Neural progenitor cell (in vitro differentiated cells): Measurements from ENCODE around the gene MAP3K9. TPM values are rescaled to one million over a fixed set of nuclear protein-coding genes. Genes with fewer than 3 reads are reported as not detected.

Experiments used
- DNase-seq: peaks from one replicate; pipeline ENCODE4 v3.0.0-alpha.2; 2016; ENCODE audit warnings: low spot score
- H2AFZ ChIP-seq: fragments of 200-600 bp; sonication (generic); replicated peaks from 2 replicates; pipeline ENCODE4 v1.6.1; 2016; ENCODE audit warnings: antibody characterized with exemption
- H3F3A ChIP-seq: fragments of 200-600 bp; sonication (generic); 2 replicates; pipeline ENCODE4 v1.6.1; 2016; ENCODE audit warnings: antibody characterized with exemption, low read depth
- H3K27ac ChIP-seq: fragments of 200-600 bp; sonication (generic); 2 replicates; pipeline ENCODE4 v1.5.1; 2016; ENCODE audit warnings: mild to moderate bottlenecking
- H3K27me3 ChIP-seq: fragments of 200-600 bp; sonication (generic); 2 replicates; pipeline ENCODE4 v1.6.1; 2016; ENCODE audit warnings: mild to moderate bottlenecking, moderate library complexity
- H3K36me3 ChIP-seq: fragments of 200-600 bp; sonication (generic); 2 replicates; pipeline ENCODE4 v1.5.1; 2016
- H3K4me1 ChIP-seq: fragments of 200-600 bp; sonication (generic); 2 replicates; pipeline ENCODE4 v1.6.1; 2016; ENCODE audit warnings: mixed run types
- H3K4me2 ChIP-seq: fragments of 200-600 bp; sonication (generic); 2 replicates; pipeline ENCODE4 v1.6.1; 2016
- H3K4me3 ChIP-seq: fragments of 200-600 bp; sonication (generic); 2 replicates; pipeline ENCODE4 v1.5.1; 2016
- H3K79me2 ChIP-seq: fragments of 200-600 bp; sonication (generic); 2 replicates; pipeline ENCODE4 v1.6.1; 2016; ENCODE audit warnings: low read depth
- H3K9ac ChIP-seq: fragments of 200-600 bp; sonication (generic); 2 replicates; pipeline ENCODE4 v1.6.1; 2016
- H3K9me3 ChIP-seq: fragments of 200-600 bp; sonication (generic); 2 replicates; pipeline ENCODE4 v1.5.1; 2016; ENCODE audit warnings: low read depth
- H4K20me1 ChIP-seq: fragments of 200-600 bp; sonication (generic); 2 replicates; pipeline ENCODE4 v1.6.1; 2016; ENCODE audit warnings: low read depth
- H3K27ac Mint-ChIP-seq: 3 replicates; pipeline ENCODE4 v1.8.0; 2021; ENCODE audit warnings: mixed read lengths
- H3K27me3 Mint-ChIP-seq: 2 replicates; pipeline ENCODE4 v1.8.0; 2022; ENCODE audit warnings: low read depth, mild to moderate bottlenecking, inconsistent platforms, moderate library complexity, mixed read lengths; ENCODE audit not compliant: insufficient read depth
- H3K36me3 Mint-ChIP-seq: 3 replicates; pipeline ENCODE4 v1.8.0; 2021; ENCODE audit warnings: mixed read lengths
- H3K4me1 Mint-ChIP-seq: 3 replicates; pipeline ENCODE4 v1.8.0; 2021; ENCODE audit warnings: mixed read lengths
- H3K4me3 Mint-ChIP-seq: 3 replicates; pipeline ENCODE4 v1.8.0; 2021; ENCODE audit warnings: mild to moderate bottlenecking, moderate library complexity, mixed read lengths
- H3K9me3 Mint-ChIP-seq: 3 replicates; pipeline ENCODE4 v1.8.0; 2020; ENCODE audit warnings: mixed read lengths
- CTCF ChIP-seq: fragments of 200-600 bp; sonication (generic); IDR thresholded peaks from 2 replicates; pipeline ENCODE4 v1.5.1; 2017; ENCODE audit warnings: antibody characterized with exemption, mild to moderate bottlenecking
- EZH2 ChIP-seq: fragments of 200-600 bp; sonication (generic); IDR thresholded peaks from 2 replicates; pipeline ENCODE4 v1.6.1; 2017; ENCODE audit warnings: antibody characterized with exemption, mild to moderate bottlenecking, moderate library complexity
- EZH2phosphoT487 ChIP-seq: fragments of 200-600 bp; sonication (generic); IDR thresholded peaks from 2 replicates; pipeline ENCODE4 v1.6.1; 2017; ENCODE audit warnings: antibody characterized with exemption
- total RNA-seq: library from RNA; depleted of rRNA; stranded (reverse); fragments of >200 nt; gene quantifications from 2 replicates; pipeline ENCODE4 v1.2.3, GENCODE V29; 2015; ENCODE audit warnings: low replicate concordance

Gene MAP3K9
- total RNA-seq, 1 donor from 2014 or later: 14.9 TPM

GRCh38 chr14:70780396-70781075, 28.8 kb downstream of the MAP3K9 start:
- Histone ChIP-seq H3F3A (no peaks in the 10 kb centered on the region), H3K27me3 (no peaks in the 10 kb centered on the region), H3K4me3 (no peak overlapping the region), H3K4me2 (no peak overlapping the region), H2AFZ (no peak overlapping the region), H3K4me1 (no peaks in the 10 kb centered on the region), H3K79me2 (peaks cover 70% of the 10 kb centered on the region), H3K36me3 (no peaks in the 10 kb centered on the region), H3K9me3 (no peaks in the 10 kb centered on the region), H3K27ac (no peak overlapping the region), H4K20me1 (peaks cover 52% of the 10 kb centered on the region), H3K9ac (no peak overlapping the region)
- Mint-ChIP-seq H3K4me3 (no peak overlapping the region), H3K4me1 (no peaks in the 10 kb centered on the region), H3K36me3 (peaks cover 14% of the 10 kb centered on the region), H3K9me3 (no peaks in the 10 kb centered on the region), H3K27ac (no peak overlapping the region), H3K27me3 (peaks cover 2% of the 10 kb centered on the region)
- TF ChIP-seq EZH2phosphoT487: no peak
- TF ChIP-seq CTCF: no peak
- TF ChIP-seq EZH2: no peak
- DNase-seq: no peak

DNA sequence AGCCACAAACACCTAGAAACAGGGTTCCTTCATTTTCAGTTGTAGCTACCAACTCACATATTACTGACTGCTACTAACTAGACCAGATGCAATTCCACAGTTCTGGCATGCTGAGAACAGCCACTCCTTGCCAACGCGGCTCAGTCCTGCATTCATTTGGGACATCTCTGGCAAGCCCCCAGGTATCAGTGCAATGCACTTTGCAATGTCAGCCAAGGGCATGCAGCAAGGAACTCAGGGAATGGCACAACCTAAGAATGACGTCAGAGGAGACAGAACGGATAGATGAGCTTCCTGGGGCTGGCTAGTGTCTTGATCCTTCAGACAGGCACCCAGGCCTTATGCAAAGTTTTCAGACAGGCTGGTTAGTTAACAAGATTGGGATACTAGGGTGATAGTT, 29.6 kb downstream of the MAP3K9 start:
- no peaks in the 10 kb centered on the region for H3F3A ChIP-seq
- no peak overlapping the region for H3K9ac ChIP-seq
- H3K4me1 ChIP-seq: no peaks in the 10 kb centered on the region
- no peaks in the 10 kb centered on the region for H3K27me3 ChIP-seq
- Mint-ChIP-seq H3K27me3 (peaks cover 2% of the 10 kb centered on the region), H3K4me3 (no peak overlapping the region), H3K27ac (no peak overlapping the region), H3K4me1 (no peaks in the 10 kb centered on the region), H3K36me3 (peaks cover 12% of the 10 kb centered on the region), H3K9me3 (no peaks in the 10 kb centered on the region)
- H3K79me2 ChIP-seq: peaks cover 77% of the 10 kb centered on the region
- no peak overlapping the region for H3K4me3 ChIP-seq
- no peak overlapping the region for H3K27ac ChIP-seq
- no peak overlapping the region for H2AFZ ChIP-seq
- no peak for DNase-seq
- H3K36me3 ChIP-seq: no peaks in the 10 kb centered on the region
- TF ChIP-seq EZH2 (no peak), CTCF (no peak)
- H4K20me1 ChIP-seq: peaks cover 48% of the 10 kb centered on the region
- H3K4me2 ChIP-seq: no peak overlapping the region
- H3K9me3 ChIP-seq: no peaks in the 10 kb centered on the region

- H3F3A ChIP-seq: no peaks in the 10 kb centered on the region
- H3K4me1 ChIP-seq: peaks cover 13% of the 10 kb centered on the region
- peaks cover 44% of the 10 kb centered on the region for H4K20me1 ChIP-seq
- H3K9me3 ChIP-seq: no peaks in the 10 kb centered on the region
- no peaks in the 10 kb centered on the region for H3K36me3 ChIP-seq
- no peak overlapping the region for H3K9ac ChIP-seq
- H2AFZ ChIP-seq: no peak overlapping the region
- Mint-ChIP-seq H3K4me1 (peaks cover 12% of the 10 kb centered on the region), H3K9me3 (no peaks in the 10 kb centered on the region), H3K27me3 (no peaks in the 10 kb centered on the region), H3K36me3 (peaks cover 10% of the 10 kb centered on the region), H3K27ac (no peak overlapping the region), H3K4me3 (no peak overlapping the region)
- peaks cover 74% of the 10 kb centered on the region for H3K79me2 ChIP-seq
- DNase-seq: no peak
- H3K27me3 ChIP-seq: no peaks in the 10 kb centered on the region
- H3K27ac ChIP-seq: no peak overlapping the region
- H3K4me2 ChIP-seq: no peak overlapping the region
- H3K4me3 ChIP-seq: no peak overlapping the region
- TF ChIP-seq CTCF (no peak), EZH2phosphoT487 (no peak), EZH2 (no peak)
These were observed 33.1 kb downstream of the MAP3K9 start for GRCh38 chr14:70776197-70776596.
